Fibroblast of villous mesenchyme (primary cell): Measurements from ENCODE around the gene IGSF9B. TPM values are rescaled to one million over a fixed set of nuclear protein-coding genes. Genes with fewer than 3 reads are reported as not detected.

Experiments used
- DNase-seq: peaks from one replicate; pipeline ENCODE4 v3.0.0-alpha.2; 2010; ENCODE audit warnings: low read depth
- H3K4me3 ChIP-seq: 2 replicates; pipeline ENCODE4 v1.5.1; 2011; ENCODE audit warnings: low read depth, mild to moderate bottlenecking, low read length
- total RNA-seq: library from RNA; depleted of rRNA; stranded (reverse); fragments of >200 nt; gene quantifications from 2 replicates; pipeline ENCODE4 v1.2.3, GENCODE V29; 2012
- TF ChIP-seq, protein P1 (sequence below): IDR thresholded peaks from 2 replicates; pipeline ENCODE4 v1.5.1; 2012; ENCODE audit warnings: low read depth, mild to moderate bottlenecking, low read length; ENCODE audit not compliant: insufficient read depth

The IGSF9B gene
- total RNA-seq, 1 donor = under 0.01 TPM

DNA sequence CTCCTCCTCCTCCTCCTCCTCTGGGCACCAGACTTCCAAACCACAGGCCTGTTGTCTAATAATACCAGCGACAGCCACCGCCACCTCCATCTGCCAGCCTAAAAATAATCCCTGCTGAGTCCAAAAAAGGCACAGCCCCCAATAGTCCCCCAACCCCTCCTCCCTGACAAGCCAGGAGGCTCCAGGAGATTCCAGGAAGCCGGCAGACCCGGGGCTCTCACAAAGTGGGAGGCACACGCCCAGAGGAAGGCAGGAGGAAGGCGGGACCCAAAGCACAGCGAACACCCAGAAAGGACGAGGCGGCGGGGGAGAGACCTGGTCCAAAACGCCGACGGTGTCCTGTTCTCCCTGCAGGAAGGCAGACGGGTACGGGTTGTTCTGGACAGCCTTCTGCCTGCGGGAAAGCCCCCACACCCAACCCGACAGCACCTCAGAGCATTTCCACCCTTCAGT is 5.9 kb downstream of the IGSF9B start:
- DNase-seq = no peak
- TF ChIP-seq, protein P1, sequence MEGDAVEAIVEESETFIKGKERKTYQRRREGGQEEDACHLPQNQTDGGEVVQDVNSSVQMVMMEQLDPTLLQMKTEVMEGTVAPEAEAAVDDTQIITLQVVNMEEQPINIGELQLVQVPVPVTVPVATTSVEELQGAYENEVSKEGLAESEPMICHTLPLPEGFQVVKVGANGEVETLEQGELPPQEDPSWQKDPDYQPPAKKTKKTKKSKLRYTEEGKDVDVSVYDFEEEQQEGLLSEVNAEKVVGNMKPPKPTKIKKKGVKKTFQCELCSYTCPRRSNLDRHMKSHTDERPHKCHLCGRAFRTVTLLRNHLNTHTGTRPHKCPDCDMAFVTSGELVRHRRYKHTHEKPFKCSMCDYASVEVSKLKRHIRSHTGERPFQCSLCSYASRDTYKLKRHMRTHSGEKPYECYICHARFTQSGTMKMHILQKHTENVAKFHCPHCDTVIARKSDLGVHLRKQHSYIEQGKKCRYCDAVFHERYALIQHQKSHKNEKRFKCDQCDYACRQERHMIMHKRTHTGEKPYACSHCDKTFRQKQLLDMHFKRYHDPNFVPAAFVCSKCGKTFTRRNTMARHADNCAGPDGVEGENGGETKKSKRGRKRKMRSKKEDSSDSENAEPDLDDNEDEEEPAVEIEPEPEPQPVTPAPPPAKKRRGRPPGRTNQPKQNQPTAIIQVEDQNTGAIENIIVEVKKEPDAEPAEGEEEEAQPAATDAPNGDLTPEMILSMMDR = no peak
- no peak overlapping the region for H3K4me3 ChIP-seq

GRCh38 chr11:133950421-133950820 is 6.3 kb downstream of the IGSF9B start:
- TF ChIP-seq, protein P1 = no peak

DNA sequence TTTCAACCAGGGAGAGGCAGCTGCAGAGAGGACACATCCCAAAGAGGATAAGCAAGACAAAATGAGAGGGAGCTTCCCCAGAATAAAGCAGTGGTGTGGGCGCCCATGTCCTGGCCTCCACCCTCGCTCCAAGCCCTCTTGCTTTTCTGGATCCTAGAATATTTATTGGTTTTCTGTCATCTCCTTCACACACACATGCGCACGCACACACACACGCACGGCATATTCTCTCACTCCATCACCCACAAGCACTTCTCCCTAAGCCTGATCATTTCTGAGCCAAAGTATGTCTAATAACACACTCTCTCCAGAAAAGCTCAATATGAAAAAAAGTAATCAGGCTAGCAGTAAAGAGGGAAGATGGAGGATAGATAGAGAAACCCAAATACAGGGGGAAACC is 7.6 kb downstream of the IGSF9B start:
- DNase-seq = no peak
- no peak overlapping the region for H3K4me3 ChIP-seq
- TF ChIP-seq, protein P1 = no peak

More at GRCh38 chr11:133950421-133950820, 6.3 kb downstream of the IGSF9B start:
- DNase-seq = no peak
- no peak overlapping the region for H3K4me3 ChIP-seq

- H3K4me3 ChIP-seq = no peak overlapping the region
- TF ChIP-seq, protein P1 = no peak
- no peak for DNase-seq
These were observed 8.1 kb downstream of the IGSF9B start for GRCh38 chr11:133948711-133949110.

DNA sequence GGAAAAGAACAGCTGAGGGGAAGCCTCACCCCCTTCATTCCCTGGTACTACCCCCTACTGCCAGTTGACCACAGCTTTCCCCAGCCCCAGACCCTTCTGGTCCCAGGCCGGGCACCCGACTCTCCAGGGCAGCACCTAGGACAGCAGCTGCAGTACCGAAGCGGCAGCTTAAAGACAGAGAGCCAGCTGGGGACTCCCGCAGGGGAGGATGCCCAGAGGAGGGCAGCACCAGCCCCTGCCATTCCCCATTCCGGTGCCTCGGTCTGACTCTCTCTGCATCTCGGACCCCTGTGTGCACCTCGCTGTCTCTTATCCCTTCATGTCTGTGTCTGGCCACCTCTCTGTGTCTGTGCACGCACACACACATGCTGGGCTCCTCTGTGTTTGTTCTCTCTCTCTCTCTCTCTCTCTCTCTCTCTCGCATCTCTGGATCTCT is 9.4 kb downstream of the IGSF9B start:
- TF ChIP-seq, protein P1 = peak; percentile 38

GRCh38 chr11:133946541-133947318 is 10.0 kb downstream of the IGSF9B start:
- TF ChIP-seq, protein P1 = no peak
- DNase-seq = no peak
- no peak overlapping the region for H3K4me3 ChIP-seq

More for the DNA sequence above, 9.4 kb downstream of the IGSF9B start:
- no peak overlapping the region for H3K4me3 ChIP-seq
- DNase-seq = peak; percentile 32
